ENCODE measurements around the gene PGA5.

PGA5 gene

GRCh38 chr11:61268588-61269250, 27.7 kb downstream of the PGA5 start:
- no peak for DNase-seq

- no peak for DNase-seq
Measured at GRCh38 chr11:61270354-61271076, 29.5 kb downstream of the PGA5 start.

GRCh38 chr11:61272731-61273130, 31.8 kb downstream of the PGA5 start:
- no peak for DNase-seq

- DNase-seq: no peak
Measured at GRCh38 chr11:61273178-61274078, 32.5 kb downstream of the PGA5 start.

- DNase-seq: no peak
Measured at GRCh38 chr11:61274084-61274483, 33.1 kb downstream of the PGA5 start.

GRCh38 chr11:61275191-61275590, 34.2 kb downstream of the PGA5 start:
- DNase-seq: no peak

GRCh38 chr11:61277186-61278000, 36.4 kb downstream of the PGA5 start:
- DNase-seq: no peak

- no peak for DNase-seq
Measured at GRCh38 chr11:61278001-61278470, 37.1 kb downstream of the PGA5 start.

GRCh38 chr11:61279934-61280659, 39.1 kb downstream of the PGA5 start:
- no peak for DNase-seq

- DNase-seq: no peak
Measured at GRCh38 chr11:61280883-61281580, 40.1 kb downstream of the PGA5 start.

GRCh38 chr11:61281581-61282250, 40.7 kb downstream of the PGA5 start:
- DNase-seq: no peak

- DNase-seq: no peak
Measured at GRCh38 chr11:61283613-61284012, 42.6 kb downstream of the PGA5 start.

- DNase-seq: no peak
Measured at GRCh38 chr11:61287338-61287977, 46.5 kb downstream of the PGA5 start.

GRCh38 chr11:61290905-61291690, 50.1 kb downstream of the PGA5 start:
- DNase-seq: no peak

GRCh38 chr11:61292356-61292755, 51.4 kb downstream of the PGA5 start:
- DNase-seq: no peak

GRCh38 chr11:61293867-61294716, 53.1 kb downstream of the PGA5 start:
- DNase-seq: peak; percentile 4

GRCh38 chr11:61294717-61295595, 54.0 kb downstream of the PGA5 start, which contains the start of gene VWCE:
VWCE (minus strand) TSS chr11:61295316; CDS start chr11:61295037, 279 bp downstream.
- DNase-seq: peak; percentile 63

Data from GDM1 (cell line).